NB4 (cell line): Measurements from ENCODE around the gene CCDC88B.
A peak's percentile ranks its signal among the peaks of the same experiment; 100 is the strongest.

Experiments
- DNase-seq: peaks from one replicate; pipeline ENCODE4 v3.0.0; 2010; ENCODE audit warnings: low read depth
- H3K4me3 ChIP-seq: one replicate; pipeline ENCODE4 v1.5.1; 2011; ENCODE audit warnings: mild to moderate bottlenecking, low read depth, low read length, moderate library complexity
- CTCF ChIP-seq: IDR thresholded peaks from one replicate; pipeline ENCODE4 v1.5.1; 2012; ENCODE audit warnings: low read depth, low read length
- MAX ChIP-seq: IDR thresholded peaks from 2 replicates; pipeline ENCODE4 v1.6.1; 2011; ENCODE audit warnings: low read depth, low read length
- MYC ChIP-seq: IDR thresholded peaks from 2 replicates; pipeline ENCODE4 v1.6.1; 2011; ENCODE audit warnings: low read depth, low read length
- POLR2A ChIP-seq: IDR thresholded peaks from 2 replicates; pipeline ENCODE4 v1.6.1; 2011; ENCODE audit warnings: mild to moderate bottlenecking; ENCODE audit not compliant: insufficient read length; ENCODE audit errors: extremely low read depth

CCDC88B gene

GRCh38 chr11:64339754-64340408 lies at the start of gene CCDC88B:
Gene CCDC88B (plus strand): TSS chr11:64340204. CDS start chr11:64340267, 63 bp downstream.
- H3K4me3 ChIP-seq = no peak within 1 kb of the TSS
- TF ChIP-seq POLR2A (no peak), CTCF (no peak), MYC (no peak), MAX (peak; percentile 4; the same call in 1 of the 2 replicates)
- DNase-seq = peak; percentile 78

- no peak overlapping the region for H3K4me3 ChIP-seq
- DNase-seq = no peak
- no peak for TF ChIP-seq MYC
Observed at GRCh38 chr11:64290352-64291261, 49.4 kb upstream of the CCDC88B start.

GRCh38 chr11:64291262-64291751 lies 48.7 kb upstream of the CCDC88B start, which contains the start of gene KCNK4:
Gene KCNK4 (plus strand): TSS chr11:64291302. CDS start chr11:64293019, 1,717 bp downstream.
- H3K4me3 ChIP-seq = no peak within 1 kb of the TSS
- TF ChIP-seq CTCF (no peak), MAX (no peak), MYC (no peak), POLR2A (no peak)
- no peak for DNase-seq

- DNase-seq = no peak
- H3K4me3 ChIP-seq = no peak overlapping the region
- TF ChIP-seq POLR2A (no peak), MYC (no peak), MAX (no peak), CTCF (no peak)
Observed at GRCh38 chr11:64291752-64292459, 48.1 kb upstream of the CCDC88B start.

GRCh38 chr11:64292460-64293254 lies 47.3 kb upstream of the CCDC88B start:
- no peak for DNase-seq
- TF ChIP-seq MYC = no peak
- TF ChIP-seq MAX = no peak
- TF ChIP-seq CTCF = no peak
- no peak for TF ChIP-seq POLR2A
- H3K4me3 ChIP-seq = no peak overlapping the region
